A549 (cell line): ENCODE results near the gene RUNX2. TPM values are rescaled to one million over a fixed set of nuclear protein-coding genes. Genes with fewer than 3 reads are reported as not detected.

Experiments used
- ATAC-seq, 2 experiments: fragments of 200-7000 bp in 1 of 2; fragments of >200 bp in 1 of 2; cut with Nextera tagmentation in 1 of 2; cut with Tn5 transposase in 1 of 2; 3 replicates each; pipeline versions ENCODE4 v1.8.0 to v1.9.1; 2018 to 2020; ENCODE audit warnings: mild to moderate bottlenecking in 1 of 2, moderate library complexity in 1 of 2
- CTCF ChIA-PET: fragments of 300-600 bp; sonication (Branson Sonifier 250); formaldehyde crosslinking; extraction: SDS; loops from one replicate; lab custom pipeline; 2021; ENCODE audit warnings: antibody characterized with exemption, inconsistent platforms; lab: Yijun Ruan, JAX
- POLR2A ChIA-PET: fragments of 350-600 bp; formaldehyde crosslinking; extraction: SDS; loops from one replicate; lab custom pipeline; 2021; ENCODE audit warnings: antibody characterized with exemption, inconsistent platforms; lab: Yijun Ruan, JAX
- DNase-seq, 2 experiments: peaks; one replicate each; pipeline versions ENCODE4 v3.0.0 to v3.0.0-alpha.2; 2011 to 2016; ENCODE audit warnings: low read depth in 1 of 2, low spot score in 1 of 2
- FAIRE-seq: peaks from 2 replicates; lab custom pipeline; 2011; peaks lifted over from hg19 to GRCh38; lab: Jason Lieb, UNC
- H3K27ac ChIP-seq, 2 experiments: fragments of >200 bp; sonication (Bioruptor Twin); formaldehyde crosslinking; 3 replicates each; pipeline ENCODE4 v1.5.1; 2016 to 2017
- H3K4me1 ChIP-seq: fragments of >200 bp; sonication (Bioruptor Twin); formaldehyde crosslinking; 3 replicates; pipeline ENCODE4 v1.6.1; 2016
- H3K4me2 ChIP-seq: fragments of >200 bp; sonication (Bioruptor Twin); formaldehyde crosslinking; 3 replicates; pipeline ENCODE4 v1.6.1; 2016
- H3K4me3 ChIP-seq: fragments of >200 bp; sonication (Bioruptor Twin); formaldehyde crosslinking; 3 replicates; pipeline ENCODE4 v1.5.1; 2016
- H3K9me3 ChIP-seq: fragments of >200 bp; sonication (Bioruptor Twin); formaldehyde crosslinking; 3 replicates; pipeline ENCODE4 v1.6.1; 2016
- CBX8 ChIP-seq: fragments of 200-600 bp; sonication (generic); IDR thresholded peaks from 2 replicates; pipeline ENCODE4 v1.6.1; 2016
- CEBPB ChIP-seq, 2 experiments: fragments of >200 bp in 1 of 2; sonication (Bioruptor Twin) in 1 of 2; formaldehyde crosslinking in 1 of 2; IDR thresholded peaks; 2 replicates each; pipeline ENCODE4 v1.6.1; 2012 to 2016
- CHD4 ChIP-seq: fragments of 200-600 bp; sonication (generic); IDR thresholded peaks from 2 replicates; pipeline ENCODE4 v1.6.1; 2016; ENCODE audit warnings: antibody characterized with exemption, mild to moderate bottlenecking, borderline replicate concordance
- E2F6 ChIP-seq: IDR thresholded peaks from 2 replicates; pipeline ENCODE4 v1.6.1; 2012; ENCODE audit warnings: low read depth, borderline replicate concordance
- EHMT2 ChIP-seq: fragments of 200-600 bp; sonication (generic); IDR thresholded peaks from 2 replicates; pipeline ENCODE4 v1.6.1; 2016; ENCODE audit warnings: antibody characterized with exemption, low read depth, mild to moderate bottlenecking, moderate library complexity
- HES2 ChIP-seq: fragments of >200 bp; sonication (Bioruptor Twin); formaldehyde crosslinking; IDR thresholded peaks from 2 replicates; pipeline ENCODE4 v1.6.1; 2016
- JUNB ChIP-seq: fragments of >200 bp; sonication (Bioruptor Twin); formaldehyde crosslinking; IDR thresholded peaks from 2 replicates; pipeline ENCODE4 v1.6.1; 2016
- KDM1A ChIP-seq: fragments of 200-600 bp; sonication (generic); IDR thresholded peaks from 2 replicates; pipeline ENCODE4 v1.6.1; 2016; ENCODE audit warnings: low read depth, mild to moderate bottlenecking
- MAFK ChIP-seq: fragments of 450-650 bp; IDR thresholded peaks from 2 replicates; pipeline ENCODE4 v1.6.1; 2014; ENCODE audit not compliant: partially characterized antibody
- MAX ChIP-seq: IDR thresholded peaks from 2 replicates; pipeline ENCODE4 v1.6.1; 2012
- NPAS2 ChIP-seq: fragments of 250-450 bp; sonication (Bioruptor Pico); IDR thresholded peaks from 2 replicates; pipeline ENCODE4 v1.8.0; 2022; ENCODE audit warnings: mild to moderate bottlenecking, moderate library complexity, borderline replicate concordance
- NR3C1 ChIP-seq: fragments of >200 bp; sonication (Bioruptor Twin); formaldehyde crosslinking; IDR thresholded peaks from 3 replicates; pipeline ENCODE4 v1.6.1; 2017
- PBX3 ChIP-seq: IDR thresholded peaks from 2 replicates; pipeline ENCODE4 v1.6.1; 2012
- RARB ChIP-seq: fragments of 250-450 bp; sonication (Bioruptor Pico); IDR thresholded peaks from 2 replicates; pipeline ENCODE4 v1.8.0; 2021; ENCODE audit warnings: mild to moderate bottlenecking, moderate library complexity
- RCOR1 ChIP-seq: fragments of 150-350 bp; IDR thresholded peaks from 2 replicates; pipeline ENCODE4 v1.6.1; 2014; ENCODE audit warnings: antibody characterized with exemption, low read length, low read depth
- RFX5 ChIP-seq: fragments of 450-650 bp; IDR thresholded peaks from 2 replicates; pipeline ENCODE4 v1.7.1; 2014; ENCODE audit warnings: antibody characterized with exemption, mild to moderate bottlenecking, moderate library complexity
- RNF2 ChIP-seq: fragments of 200-600 bp; sonication (generic); IDR thresholded peaks from 2 replicates; pipeline ENCODE4 v1.6.1; 2016; ENCODE audit warnings: low read depth, mild to moderate bottlenecking, antibody characterized with exemption, moderate library complexity, borderline replicate concordance
- SMC3 ChIP-seq: fragments of >200 bp; sonication (Bioruptor Twin); formaldehyde crosslinking; IDR thresholded peaks from 3 replicates; pipeline ENCODE4 v1.6.1; 2018; ENCODE audit warnings: inconsistent platforms
- SREBF2 ChIP-seq: fragments of 450-650 bp; IDR thresholded peaks from 2 replicates; pipeline ENCODE4 v1.6.1; 2014; ENCODE audit warnings: mild to moderate bottlenecking, moderate library complexity
- TFCP2L1 ChIP-seq: fragments of 250-450 bp; sonication (Bioruptor Pico); IDR thresholded peaks from 2 replicates; pipeline ENCODE4 v1.5.0; 2021; ENCODE audit warnings: mild to moderate bottlenecking
- TP53 ChIP-seq: fragments of 250-450 bp; sonication (Bioruptor Pico); IDR thresholded peaks from 2 replicates; pipeline ENCODE4 v1.5.0; 2021; ENCODE audit warnings: mild to moderate bottlenecking, moderate library complexity
- ZC3H11A ChIP-seq: fragments of 450-650 bp; IDR thresholded peaks from 2 replicates; pipeline ENCODE4 v1.6.1; 2014; ENCODE audit warnings: antibody characterized with exemption, mild to moderate bottlenecking
- WGBS: methylation state at CpG from one replicate; pipeline ENCODE4 v1.1.6; 2017; ENCODE audit errors: missing lambda C conversion rate; 5-methylcytosine and 5-hydroxymethylcytosine counted together
- polyA plus RNA-seq, 4 experiments: library from polyadenylated mRNA; depleted of rRNA in 3 of 4; stranded (reverse); fragments of >200 nt; fragmentation: RNase III in 1 of 4; extraction: RNeasy Plus Mini Kit Qiagen cat#74134 plus additional on column Dnase treatment in 1 of 4; gene quantifications; 2 replicates in 3 of 4; 3 replicates in 1 of 4; pipeline ENCODE4 v1.2.3, GENCODE V29; 2011 to 2017

Gene RUNX2
- polyA plus RNA-seq, 2 of the 4 experiments (the other 2 are of a cell fraction): 0.13 to 0.83 TPM

GRCh38 chr6:45658400-45658799 lies 330.3 kb downstream of the RUNX2 start:
- H3K27ac ChIP-seq: peak overlapping the region in 1 of 2 experiments; percentile 84; a peak in 3 of 6 replicates
- no peak overlapping the region for H3K4me2 ChIP-seq
- POLR2A ChIA-PET: no interaction called here
- CTCF ChIA-PET: no interaction called here
- FAIRE-seq (no peak), DNase-seq (no peak), ATAC-seq (no peak)
- H3K9me3 ChIP-seq: 0 out of 3 replicates have a peak, but pooled peaks cover 7% of the 10 kb centered on the region
- 80% methylated on average over 1 of the region's 1 CpG for WGBS
- H3K4me3 ChIP-seq: no peak overlapping the region
- no peak for TF ChIP-seq CBX8
- H3K4me1 ChIP-seq: peaks cover 28% of the 10 kb centered on the region

- POLR2A ChIA-PET: no interaction called here
- H3K9me3 ChIP-seq: 0 out of 3 replicates have a peak, but pooled peaks cover 7% of the 10 kb centered on the region
- H3K4me1 ChIP-seq: peaks cover 24% of the 10 kb centered on the region
- peak overlapping the region; percentile 17 to 56; a peak in 2 of 6 replicates for H3K27ac ChIP-seq
- no peak for ATAC-seq
- H3K4me3 ChIP-seq: no peak overlapping the region
- DNase-seq: no peak
- TF ChIP-seq HES2 (no peak), JUNB (no peak), CEBPB (IDR thresholded peaks at IDR 0.05) (no peak), RNF2 (no peak), RFX5 (no peak), SREBF2 (no peak)
- TF ChIP-seq, all 56 proteins: peak for 0
- no peak overlapping the region for H3K4me2 ChIP-seq
- FAIRE-seq: no peak
- 90% methylated on average over 3 of the region's 5 CpGs for WGBS
- CTCF ChIA-PET: interaction anchor here (1.2 kb wide), 1 partner anchor 9 kb away, joined by 4 read pairs; no protein-coding TSS in a partner anchor
Measured at GRCh38 chr6:45658958-45659357, 330.8 kb downstream of the RUNX2 start.

GRCh38 chr6:45661661-45662060 lies 333.5 kb downstream of the RUNX2 start:
- ATAC-seq: no peak
- Histone ChIP-seq H3K27ac (peak overlapping the region in 1 of 2 experiments; percentile 18; a peak in 1 of 6 replicates), H3K9me3 (0 out of 3 replicates have a peak, but pooled peaks cover 6% of the 10 kb centered on the region), H3K4me2 (no peak overlapping the region), H3K4me3 (no peak overlapping the region), H3K4me1 (peaks cover 3% of the 10 kb centered on the region)
- FAIRE-seq: no peak
- ChIA-PET CTCF (interaction anchor here (0.6 to 1.9 kb wide), 3 partner anchors 10 to 240 kb away, joined by 3 to 7 read pairs (median 3); no protein-coding TSS in a partner anchor), POLR2A (no interaction called here)
- TF ChIP-seq EHMT2 (no peak), RNF2 (no peak), MAFK (no peak), NR3C1 (no peak), CHD4 (no peak), TP53 (CRISPR knock-in tag) (no peak), NPAS2 (CRISPR knock-in tag) (no peak), RARB (no peak)
- 39% methylated on average over 3 of the region's 5 CpGs for WGBS
- DNase-seq: no peak

- WGBS: 78% methylated on average over 38 of the region's 88 CpGs
- Histone ChIP-seq H3K27ac (no peak overlapping the region), H3K4me2 (no peak overlapping the region), H3K9me3 (no peaks in the 10 kb centered on the region), H3K4me3 (no peak overlapping the region), H3K4me1 (no peaks in the 10 kb centered on the region)
- ChIA-PET CTCF (interaction anchor here (0.6 to 2.1 kb wide), 4 partner anchors 8 to 1008 kb away, joined by 3 to 6 read pairs (median 5); no protein-coding TSS in a partner anchor), POLR2A (no interaction called here)
- DNase-seq (no peak), ATAC-seq (no peak), FAIRE-seq (no peak)
- no peak for TF ChIP-seq SMC3
- TF ChIP-seq E2F6: no peak
- TF ChIP-seq PBX3: no peak
- TF ChIP-seq MAFK: no peak
- TF ChIP-seq KDM1A: no peak
- no peak for TF ChIP-seq ZC3H11A
- no peak for TF ChIP-seq MAX
- TF ChIP-seq RCOR1: no peak
- TF ChIP-seq RARB: no peak
- TF ChIP-seq TFCP2L1 (CRISPR knock-in tag): no peak
Measured at GRCh38 chr6:45663251-45664221, 335.4 kb downstream of the RUNX2 start.
